ENCODE measurements around the gene FAM237B.

GRCh38 chr7:90349305-90349704 is 28.2 kb upstream of the FAM237B start:
- TF ChIP-seq, protein P1, sequence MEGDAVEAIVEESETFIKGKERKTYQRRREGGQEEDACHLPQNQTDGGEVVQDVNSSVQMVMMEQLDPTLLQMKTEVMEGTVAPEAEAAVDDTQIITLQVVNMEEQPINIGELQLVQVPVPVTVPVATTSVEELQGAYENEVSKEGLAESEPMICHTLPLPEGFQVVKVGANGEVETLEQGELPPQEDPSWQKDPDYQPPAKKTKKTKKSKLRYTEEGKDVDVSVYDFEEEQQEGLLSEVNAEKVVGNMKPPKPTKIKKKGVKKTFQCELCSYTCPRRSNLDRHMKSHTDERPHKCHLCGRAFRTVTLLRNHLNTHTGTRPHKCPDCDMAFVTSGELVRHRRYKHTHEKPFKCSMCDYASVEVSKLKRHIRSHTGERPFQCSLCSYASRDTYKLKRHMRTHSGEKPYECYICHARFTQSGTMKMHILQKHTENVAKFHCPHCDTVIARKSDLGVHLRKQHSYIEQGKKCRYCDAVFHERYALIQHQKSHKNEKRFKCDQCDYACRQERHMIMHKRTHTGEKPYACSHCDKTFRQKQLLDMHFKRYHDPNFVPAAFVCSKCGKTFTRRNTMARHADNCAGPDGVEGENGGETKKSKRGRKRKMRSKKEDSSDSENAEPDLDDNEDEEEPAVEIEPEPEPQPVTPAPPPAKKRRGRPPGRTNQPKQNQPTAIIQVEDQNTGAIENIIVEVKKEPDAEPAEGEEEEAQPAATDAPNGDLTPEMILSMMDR (IDR thresholded peaks at IDR 0.05; ENCODE audit: insufficient read depth, low read length): no peak
- TF ChIP-seq POLR2AphosphoS5 (IDR thresholded peaks at IDR 0.05; ENCODE audit: low read depth): no peak
- no peak for TF ChIP-seq GABPA (IDR thresholded peaks at IDR 0.05; ENCODE audit: low read depth)
- TF ChIP-seq, protein P2, sequence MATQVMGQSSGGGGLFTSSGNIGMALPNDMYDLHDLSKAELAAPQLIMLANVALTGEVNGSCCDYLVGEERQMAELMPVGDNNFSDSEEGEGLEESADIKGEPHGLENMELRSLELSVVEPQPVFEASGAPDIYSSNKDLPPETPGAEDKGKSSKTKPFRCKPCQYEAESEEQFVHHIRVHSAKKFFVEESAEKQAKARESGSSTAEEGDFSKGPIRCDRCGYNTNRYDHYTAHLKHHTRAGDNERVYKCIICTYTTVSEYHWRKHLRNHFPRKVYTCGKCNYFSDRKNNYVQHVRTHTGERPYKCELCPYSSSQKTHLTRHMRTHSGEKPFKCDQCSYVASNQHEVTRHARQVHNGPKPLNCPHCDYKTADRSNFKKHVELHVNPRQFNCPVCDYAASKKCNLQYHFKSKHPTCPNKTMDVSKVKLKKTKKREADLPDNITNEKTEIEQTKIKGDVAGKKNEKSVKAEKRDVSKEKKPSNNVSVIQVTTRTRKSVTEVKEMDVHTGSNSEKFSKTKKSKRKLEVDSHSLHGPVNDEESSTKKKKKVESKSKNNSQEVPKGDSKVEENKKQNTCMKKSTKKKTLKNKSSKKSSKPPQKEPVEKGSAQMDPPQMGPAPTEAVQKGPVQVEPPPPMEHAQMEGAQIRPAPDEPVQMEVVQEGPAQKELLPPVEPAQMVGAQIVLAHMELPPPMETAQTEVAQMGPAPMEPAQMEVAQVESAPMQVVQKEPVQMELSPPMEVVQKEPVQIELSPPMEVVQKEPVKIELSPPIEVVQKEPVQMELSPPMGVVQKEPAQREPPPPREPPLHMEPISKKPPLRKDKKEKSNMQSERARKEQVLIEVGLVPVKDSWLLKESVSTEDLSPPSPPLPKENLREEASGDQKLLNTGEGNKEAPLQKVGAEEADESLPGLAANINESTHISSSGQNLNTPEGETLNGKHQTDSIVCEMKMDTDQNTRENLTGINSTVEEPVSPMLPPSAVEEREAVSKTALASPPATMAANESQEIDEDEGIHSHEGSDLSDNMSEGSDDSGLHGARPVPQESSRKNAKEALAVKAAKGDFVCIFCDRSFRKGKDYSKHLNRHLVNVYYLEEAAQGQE (IDR thresholded peaks at IDR 0.05; ENCODE audit: insufficient replicate concordance, low read depth): no peak
- TF ChIP-seq SPI1 (IDR thresholded peaks at IDR 0.05; ENCODE audit: borderline replicate concordance, low read depth): no peak

Data from HL-60 (cell line).